Measurements from ENCODE around the gene MTHFD1L.

GRCh38 chr6:150919938-150920337 lies 54.4 kb downstream of the MTHFD1L start:
- TF ChIP-seq CTCF (IDR thresholded peaks at IDR 0.05) (no peak), POLR2A (IDR thresholded peaks at IDR 0.05; ENCODE audit: low read depth) (no peak), EP300 (IDR thresholded peaks at IDR 0.05) (no peak)
